Measurements from ENCODE around the gene GAPDHS. TPM values are rescaled to one million over a fixed set of nuclear protein-coding genes. Genes with fewer than 3 reads are reported as not detected.

The GAPDHS gene
- polyA plus RNA-seq, 6 donors from 2014 or later: not detected

DNA sequence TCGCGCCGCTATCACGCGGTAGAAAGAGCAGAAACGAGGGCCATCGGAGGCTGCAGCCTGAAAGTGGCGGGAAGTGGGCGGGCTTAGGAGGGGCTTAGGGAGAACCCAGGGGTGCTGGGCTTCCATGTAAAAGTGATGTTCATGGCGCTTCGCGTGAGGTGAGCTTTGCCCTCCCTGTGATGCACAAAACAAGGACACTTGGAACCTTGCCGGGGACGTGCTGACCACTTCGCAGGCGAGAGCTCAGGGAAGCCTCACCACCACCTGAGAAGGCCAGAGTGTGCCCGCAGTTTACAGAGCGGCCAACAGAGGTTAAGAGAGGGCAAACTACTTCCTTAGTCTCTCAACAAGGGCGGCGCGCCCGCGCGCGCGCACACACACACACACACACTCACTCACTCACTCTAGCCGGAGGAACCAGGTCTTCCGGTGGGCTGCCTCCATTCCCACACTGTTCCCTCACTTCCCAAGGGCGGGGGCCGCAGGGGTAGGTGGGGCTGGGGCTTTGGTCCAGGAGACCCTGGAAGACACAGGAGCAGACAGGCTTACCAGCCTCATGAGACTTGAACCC lies 651 bp downstream of the GAPDHS start:
- H3K36me3 Mint-ChIP-seq: peaks cover 0 to 2% of the 10 kb centered on the region in 2 donors
- peak overlapping the region; percentile 38 to 88 (median 76) for H3K4me3 Mint-ChIP-seq
- peaks cover 15 to 20% (median 16%) of the 10 kb centered on the region in 3 donors for H3K4me1 Mint-ChIP-seq
- ATAC-seq (ENCODE audit: low read depth in 2 of 2): peak; percentile 92 to 96
- peak; percentile 38 for DNase-seq
- peak overlapping the region in 3 of 6 donors; percentile 30 to 94 (median 56) for H3K27ac Mint-ChIP-seq
- H3K9me3 Mint-ChIP-seq: no peaks in the 10 kb centered on the region
- H3K27me3 Mint-ChIP-seq: peaks cover 14 to 44% (median 38%) of the 10 kb centered on the region in 3 donors

DNA sequence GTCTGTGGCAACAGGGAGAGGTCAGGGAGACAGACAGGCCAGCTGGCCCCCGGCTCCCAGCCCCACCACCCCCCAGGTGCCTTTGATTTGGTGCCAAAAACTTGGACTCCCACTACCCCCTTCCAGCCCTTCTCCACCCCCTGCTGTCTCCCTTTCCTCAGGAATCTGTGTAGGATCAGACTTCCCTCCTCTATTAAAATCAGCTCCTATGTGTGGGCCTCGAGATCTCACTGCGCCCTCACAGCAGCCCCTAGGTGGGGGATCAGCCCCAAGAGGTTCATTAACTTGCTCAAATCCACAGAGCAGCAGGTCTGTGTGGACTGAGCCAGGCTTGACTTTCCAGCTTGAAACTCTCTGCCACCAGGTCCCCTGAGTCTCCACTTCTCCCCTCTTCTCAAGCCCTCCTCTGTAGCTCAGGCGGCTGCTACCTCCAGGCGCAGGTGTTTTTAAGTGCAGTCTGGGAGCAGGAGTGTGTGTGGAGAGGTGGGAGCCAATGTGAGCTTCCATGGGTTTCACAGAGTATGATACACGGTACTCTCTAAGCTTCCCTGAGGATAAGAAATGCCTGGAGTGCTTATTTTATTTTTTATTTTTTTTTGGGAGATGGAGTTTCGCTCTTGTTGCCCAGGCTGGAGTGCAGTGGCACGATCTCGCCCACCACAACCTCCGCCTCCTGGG lies 1.7 kb downstream of the GAPDHS start:
- no peaks in the 10 kb centered on the region for H3K9me3 Mint-ChIP-seq
- ATAC-seq (ENCODE audit: low read depth in 2 of 2) (no peak), DNase-seq (no peak)
- peaks cover 16 to 20% (median 16%) of the 10 kb centered on the region in 3 donors for H3K4me1 Mint-ChIP-seq
- H3K36me3 Mint-ChIP-seq: no peaks in the 10 kb centered on the region
- peak overlapping the region in 1 of 6 donors; percentile 56 for H3K27ac Mint-ChIP-seq
- H3K4me3 Mint-ChIP-seq: peak overlapping the region in 2 of 8 donors; percentile 47 to 69
- peaks cover 12 to 34% (median 29%) of the 10 kb centered on the region in 3 donors for H3K27me3 Mint-ChIP-seq

DNA sequence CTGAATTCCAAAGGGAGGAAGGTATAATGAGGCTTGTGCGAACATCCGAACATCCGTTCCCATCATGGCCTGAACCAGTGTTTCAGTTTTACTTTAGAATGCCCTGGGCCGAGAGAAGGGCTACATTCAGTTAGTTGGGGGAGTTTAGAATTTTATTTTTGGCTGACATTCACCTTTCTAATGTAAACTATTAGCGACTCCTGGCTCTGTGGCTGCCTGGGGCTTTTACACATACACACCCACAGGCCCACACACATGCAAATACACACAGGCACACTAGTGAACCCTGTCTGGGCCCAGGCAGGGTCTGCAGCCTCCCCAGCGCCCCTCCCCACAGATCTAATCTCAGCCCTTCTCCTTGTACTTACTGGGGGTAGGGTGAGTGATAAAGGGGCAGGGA lies 6.1 kb downstream of the GAPDHS start:
- Mint-ChIP-seq H3K9me3 (no peaks in the 10 kb centered on the region), H3K36me3 (no peaks in the 10 kb centered on the region), H3K27ac (peak overlapping the region in 1 of 6 donors; percentile 66), H3K27me3 (peaks cover 0 to 8% (median 0%) of the 10 kb centered on the region in 3 donors), H3K4me1 (peaks cover 12 to 28% (median 20%) of the 10 kb centered on the region in 3 donors), H3K4me3 (no peak overlapping the region)
- DNase-seq (no peak), ATAC-seq (ENCODE audit: low read depth in 2 of 2) (no peak)

DNA sequence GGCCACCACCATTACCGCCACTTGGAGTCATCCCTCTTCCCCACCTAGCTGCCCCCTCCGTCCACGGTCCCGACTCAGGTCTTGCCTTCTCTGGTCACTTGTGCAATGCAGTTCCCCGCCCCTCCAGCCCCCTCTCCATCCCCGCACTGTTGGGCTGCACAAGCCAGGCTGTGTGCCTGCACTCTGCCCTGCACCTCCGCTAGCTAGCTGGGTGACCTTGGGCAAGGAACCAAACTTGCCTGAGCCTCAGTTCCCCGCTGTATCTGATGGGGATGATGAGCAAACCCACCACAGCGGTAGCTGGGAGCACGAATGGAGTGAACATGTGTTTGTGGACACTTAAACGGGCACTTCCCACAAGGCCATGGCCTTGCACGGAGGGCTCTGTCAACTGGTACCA lies 6.6 kb downstream of the GAPDHS start:
- Mint-ChIP-seq H3K27me3 (peaks cover 0 to 3% (median 0%) of the 10 kb centered on the region in 3 donors), H3K4me1 (peaks cover 16 to 29% (median 23%) of the 10 kb centered on the region in 3 donors), H3K4me3 (no peak overlapping the region), H3K27ac (peak overlapping the region in 1 of 6 donors; percentile 4), H3K36me3 (no peaks in the 10 kb centered on the region), H3K9me3 (no peaks in the 10 kb centered on the region)
- ATAC-seq (ENCODE audit: low read depth in 2 of 2) (no peak), DNase-seq (no peak)

DNA sequence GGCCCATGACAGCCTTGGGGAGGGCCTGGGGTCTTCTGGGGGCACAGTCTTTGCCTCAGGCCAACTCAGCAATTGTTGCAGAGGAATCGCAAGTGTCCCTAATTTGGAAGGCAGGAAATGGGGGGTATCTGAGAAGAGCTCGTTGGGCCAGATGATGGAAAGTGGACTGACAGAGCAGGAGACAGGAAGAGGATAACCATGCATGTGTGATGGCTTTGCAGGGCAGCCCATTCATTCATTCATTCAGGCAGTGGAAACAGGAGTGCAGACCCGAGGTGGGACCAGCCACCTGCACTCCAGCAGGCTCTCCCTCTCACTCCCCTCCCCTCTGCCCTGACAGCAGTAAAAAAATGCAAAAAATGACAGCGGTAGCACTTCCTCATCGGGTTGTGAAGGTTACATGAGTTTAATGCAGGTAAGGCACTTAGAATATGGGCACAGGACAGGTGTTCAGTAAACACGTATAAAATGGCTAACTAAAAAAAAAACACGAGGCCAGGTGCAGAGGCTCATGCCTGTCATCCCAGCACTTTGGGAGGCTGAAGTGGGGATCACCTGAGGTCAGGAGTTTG lies 7.2 kb downstream of the GAPDHS start:
- H3K36me3 Mint-ChIP-seq: no peaks in the 10 kb centered on the region
- no peaks in the 10 kb centered on the region for H3K27me3 Mint-ChIP-seq
- peaks cover 15 to 29% (median 26%) of the 10 kb centered on the region in 3 donors for H3K4me1 Mint-ChIP-seq
- H3K27ac Mint-ChIP-seq: peak overlapping the region in 3 of 6 donors; percentile 4 to 69 (median 63)
- ATAC-seq (ENCODE audit: low read depth in 2 of 2): no peak
- DNase-seq: no peak
- H3K9me3 Mint-ChIP-seq: no peaks in the 10 kb centered on the region
- peak overlapping the region in 1 of 8 donors; percentile 29 for H3K4me3 Mint-ChIP-seq

DNA sequence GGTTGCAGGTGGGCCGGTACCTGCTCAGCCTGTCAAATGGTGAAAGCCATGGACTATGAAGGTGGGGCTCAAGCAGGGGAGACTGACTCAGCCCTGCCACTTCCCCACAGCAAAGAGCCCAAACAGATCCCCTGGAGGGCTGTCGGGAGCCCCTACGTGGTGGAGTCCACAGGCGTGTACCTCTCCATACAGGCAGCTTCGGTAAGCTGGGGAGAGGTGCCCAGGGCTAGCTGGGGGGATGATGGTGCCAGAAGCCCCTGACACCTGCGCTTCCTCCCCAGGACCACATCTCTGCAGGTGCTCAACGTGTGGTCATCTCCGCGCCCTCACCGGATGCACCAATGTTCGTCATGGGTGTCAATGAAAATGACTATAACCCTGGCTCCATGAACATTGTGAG lies 9.0 kb downstream of the GAPDHS start:
- no peak for DNase-seq
- Mint-ChIP-seq H3K4me1 (peaks cover 25 to 41% (median 41%) of the 10 kb centered on the region in 3 donors), H3K4me3 (peak overlapping the region in 2 of 8 donors; percentile 42 to 68), H3K36me3 (no peaks in the 10 kb centered on the region), H3K27me3 (no peaks in the 10 kb centered on the region), H3K9me3 (no peaks in the 10 kb centered on the region), H3K27ac (peak overlapping the region in 1 of 6 donors; percentile 37)
- no peak for ATAC-seq (ENCODE audit: low read depth in 2 of 2)

DNA sequence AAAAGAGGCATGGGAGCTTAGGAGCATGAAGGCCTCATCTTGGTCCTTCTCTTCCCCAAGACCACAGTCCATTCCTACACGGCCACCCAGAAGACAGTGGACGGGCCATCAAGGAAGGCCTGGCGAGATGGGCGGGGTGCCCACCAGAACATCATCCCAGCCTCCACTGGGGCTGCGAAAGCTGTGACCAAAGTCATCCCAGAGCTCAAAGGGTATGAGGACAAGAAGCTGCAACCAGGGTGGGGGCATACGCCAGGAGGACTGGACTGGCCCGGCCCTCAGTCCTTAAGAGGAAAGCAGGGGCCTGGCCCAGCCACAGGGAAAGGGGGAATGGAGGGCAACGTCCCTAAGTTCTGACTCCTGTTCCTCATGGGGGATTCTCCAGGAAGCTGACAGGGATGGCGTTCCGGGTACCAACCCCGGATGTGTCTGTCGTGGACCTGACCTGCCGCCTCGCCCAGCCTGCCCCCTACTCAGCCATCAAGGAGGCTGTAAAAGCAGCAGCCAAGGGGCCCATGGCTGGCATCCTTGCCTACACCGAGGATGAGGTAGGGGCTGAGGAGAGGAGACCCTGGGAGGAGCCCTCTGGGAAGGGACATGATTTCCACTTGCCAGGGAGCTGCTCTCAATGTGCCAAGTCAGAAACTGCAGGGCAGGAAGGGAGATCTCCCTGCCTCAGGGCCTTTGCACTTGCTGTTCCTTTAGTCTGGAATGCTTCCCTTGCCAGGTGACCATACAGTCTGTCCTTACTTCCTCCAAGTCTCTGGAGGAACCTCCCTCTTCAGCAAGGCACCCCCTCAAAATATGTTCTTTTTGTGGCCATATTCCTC lies 10.2 kb downstream of the GAPDHS start:
- H3K4me3 Mint-ChIP-seq: peak overlapping the region in 5 of 8 donors; percentile 16 to 91 (median 40)
- no peak for DNase-seq
- peak overlapping the region in 2 of 6 donors; percentile 49 to 62 for H3K27ac Mint-ChIP-seq

DNA sequence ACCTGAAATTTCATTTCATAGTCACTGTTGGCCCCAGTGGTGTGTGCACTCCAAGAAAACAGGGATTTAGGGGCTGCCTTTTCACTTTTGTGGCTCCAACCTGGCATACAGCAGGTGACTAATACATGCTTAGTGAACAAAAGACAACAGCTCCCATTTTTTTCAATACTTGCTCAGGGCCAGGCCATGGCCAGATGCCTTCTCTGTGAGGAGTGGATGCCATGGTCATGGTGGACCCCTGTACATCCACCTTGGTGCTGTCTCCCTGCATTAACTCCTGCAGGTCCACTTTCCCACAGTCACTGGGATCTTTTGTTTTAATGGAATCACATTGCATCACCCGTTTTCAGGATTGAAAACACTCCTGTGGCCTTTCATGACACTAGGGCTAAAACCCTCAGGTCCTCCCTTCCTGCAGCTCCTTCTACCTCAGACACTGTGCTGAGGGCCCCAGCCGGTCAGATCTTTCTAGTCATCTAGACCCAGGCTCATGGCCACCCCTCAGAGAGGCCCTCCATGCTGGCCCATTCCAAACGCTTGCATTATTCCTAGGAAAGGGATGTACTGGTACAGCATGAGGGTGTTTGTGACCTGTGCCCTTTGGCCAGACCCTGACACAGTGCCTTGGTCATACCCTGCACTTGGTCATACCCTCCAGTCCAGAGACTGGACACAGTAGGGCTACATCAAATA lies 11.0 kb downstream of the GAPDHS start:
- no peak for ATAC-seq (ENCODE audit: low read depth in 2 of 2)
- Mint-ChIP-seq H3K27me3 (no peaks in the 10 kb centered on the region), H3K9me3 (no peaks in the 10 kb centered on the region), H3K36me3 (peaks cover 0 to 4% of the 10 kb centered on the region in 2 donors), H3K27ac (peak overlapping the region in 5 of 6 donors; percentile 16 to 93 (median 82)), H3K4me3 (peak overlapping the region; percentile 82 to 95 (median 91)), H3K4me1 (peaks cover 35 to 58% (median 51%) of the 10 kb centered on the region in 3 donors)
- no peak for DNase-seq

More for the DNA sequence above, 10.2 kb downstream of the GAPDHS start:
- Mint-ChIP-seq H3K27me3 (no peaks in the 10 kb centered on the region), H3K36me3 (no peaks in the 10 kb centered on the region), H3K4me1 (peaks cover 28 to 50% (median 45%) of the 10 kb centered on the region in 3 donors), H3K9me3 (no peaks in the 10 kb centered on the region)
- ATAC-seq (ENCODE audit: low read depth in 2 of 2): no peak

DNA sequence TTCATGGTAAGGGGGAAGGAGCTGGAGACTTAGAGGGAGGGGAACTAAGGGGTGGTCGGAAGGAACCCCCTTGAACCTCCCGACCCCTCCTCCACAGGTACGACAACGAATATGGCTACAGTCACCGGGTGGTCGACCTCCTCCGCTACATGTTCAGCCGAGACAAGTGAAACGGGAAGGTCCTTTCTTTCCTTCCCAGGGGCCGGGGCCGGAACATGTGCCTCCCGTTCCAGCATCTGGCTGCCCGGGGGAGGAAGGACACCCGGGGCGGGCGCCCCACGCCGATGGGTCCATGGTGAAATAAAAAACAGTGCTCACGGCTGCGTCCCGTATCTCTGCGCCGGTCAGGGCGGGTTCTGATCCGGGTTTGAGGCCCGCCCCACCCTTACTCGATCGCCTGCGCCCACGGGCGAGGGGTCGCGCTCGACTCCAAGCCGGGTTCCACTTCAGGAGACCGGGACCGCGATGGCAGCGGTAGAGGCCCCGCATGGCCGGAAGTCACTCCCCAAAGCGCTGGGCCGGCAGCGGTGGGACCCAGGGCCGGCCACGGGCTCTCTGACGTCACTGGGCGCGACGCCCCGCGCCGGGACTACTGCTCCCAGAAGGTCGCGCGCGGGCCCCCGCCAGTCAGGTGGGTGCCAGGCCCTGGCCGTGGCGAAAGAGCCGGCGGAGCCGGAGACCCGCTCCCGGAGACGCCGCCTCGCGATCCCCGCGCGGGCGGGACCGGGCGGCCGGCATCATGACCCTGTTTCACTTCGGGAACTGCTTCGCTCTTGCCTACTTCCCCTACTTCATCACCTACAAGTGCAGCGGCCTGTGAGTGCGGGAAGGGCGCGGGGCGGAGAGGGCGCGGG lies 12.0 kb downstream of the GAPDHS start, which contains the start of gene TMEM147:
TSS of gene TMEM147 (plus strand) at position 626 of the 854 bp plus-strand sequence. CDS start at position 740, 114 bp downstream.
- Mint-ChIP-seq H3K27me3 (no peaks in the 10 kb centered on the region), H3K4me1 (peaks cover 35 to 58% (median 52%) of the 10 kb centered on the region in 3 donors), H3K27ac (peak within 1 kb of the TSS; percentile 21 to 94 (median 91)), H3K36me3 (peaks cover 0 to 7% of the 10 kb centered on the region in 2 donors), H3K9me3 (no peaks in the 10 kb centered on the region), H3K4me3 (peak within 1 kb of the TSS; percentile 82 to 95 (median 91))
- DNase-seq (peak; percentile 79), ATAC-seq (ENCODE audit: low read depth in 2 of 2) (peak; percentile 92 to 93)

DNA sequence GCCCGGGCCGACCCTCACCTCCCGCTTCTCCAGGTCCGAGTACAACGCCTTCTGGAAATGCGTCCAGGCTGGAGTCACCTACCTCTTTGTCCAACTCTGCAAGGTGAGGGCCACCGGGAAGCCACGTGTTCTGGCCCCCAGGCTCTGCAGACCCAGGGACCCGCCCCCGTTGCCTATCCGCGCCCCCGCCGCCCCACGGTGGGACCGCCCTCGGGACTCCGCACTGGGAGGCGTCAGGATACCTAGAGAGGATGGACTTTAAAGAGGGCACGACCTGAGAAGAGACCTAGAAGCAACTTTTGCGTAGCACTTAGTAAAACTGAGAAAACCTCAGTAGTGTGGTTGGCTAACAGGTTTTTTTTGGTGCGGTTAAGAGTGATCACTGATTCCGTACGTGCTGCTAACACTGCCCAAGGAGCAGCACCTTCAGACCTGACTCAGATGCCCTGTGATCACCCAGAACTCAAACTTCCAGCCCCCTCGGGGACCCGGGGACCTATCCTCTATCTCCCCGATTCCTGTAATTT lies 12.7 kb downstream of the GAPDHS start:
- ATAC-seq (ENCODE audit: low read depth in 2 of 2): peak; percentile 29 to 32
- H3K27me3 Mint-ChIP-seq: no peaks in the 10 kb centered on the region
- no peak for DNase-seq
- no peaks in the 10 kb centered on the region for H3K9me3 Mint-ChIP-seq
- H3K4me3 Mint-ChIP-seq: peak overlapping the region; percentile 82 to 95 (median 88)
- peaks cover 30 to 51% (median 45%) of the 10 kb centered on the region in 3 donors for H3K4me1 Mint-ChIP-seq
- H3K27ac Mint-ChIP-seq: peak overlapping the region in 5 of 6 donors; percentile 82 to 94 (median 88)
- H3K36me3 Mint-ChIP-seq: peaks cover 0 to 13% of the 10 kb centered on the region in 2 donors

DNA sequence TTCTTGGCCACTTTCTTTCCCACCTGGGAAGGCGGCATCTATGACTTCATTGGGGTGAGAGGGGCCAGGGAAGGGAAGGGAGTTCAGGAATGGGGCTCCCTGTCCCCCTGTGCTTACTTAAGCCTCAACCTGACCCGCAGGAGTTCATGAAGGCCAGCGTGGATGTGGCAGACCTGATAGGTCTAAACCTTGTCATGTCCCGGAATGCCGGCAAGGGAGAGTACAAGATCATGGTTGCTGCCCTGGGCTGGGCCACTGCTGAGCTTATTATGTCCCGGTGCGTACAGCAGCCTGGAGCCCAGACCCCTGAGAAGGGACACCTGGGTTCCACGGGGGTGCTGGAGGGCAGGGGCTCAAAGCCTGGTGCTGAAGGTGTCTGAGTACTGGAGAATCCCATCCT lies 13.3 kb downstream of the GAPDHS start:
- Mint-ChIP-seq H3K4me3 (peak overlapping the region; percentile 82 to 95 (median 88)), H3K9me3 (no peaks in the 10 kb centered on the region), H3K27ac (peak overlapping the region in 5 of 6 donors; percentile 69 to 94 (median 88)), H3K27me3 (no peaks in the 10 kb centered on the region), H3K4me1 (peaks cover 30 to 51% (median 41%) of the 10 kb centered on the region in 3 donors), H3K36me3 (peaks cover 0 to 14% of the 10 kb centered on the region in 2 donors)
- ATAC-seq (ENCODE audit: low read depth in 2 of 2): no peak
- no peak for DNase-seq

Measured in naive B cell (primary cell).